HG02623 (cell line): ENCODE results near the gene VPREB1.
"Not testable (repeated sequence)": the region's sequence is repeated elsewhere in the genome, so short reads cannot be mapped to it uniquely, and the experiment has no call there.

ENCODE experiments used
- ATAC-seq: cut with Tn5 transposase; IDR thresholded peaks from one replicate; pipeline ENCODE4 v1.9.1; 2021; ENCODE audit warnings: moderate library complexity; ENCODE audit not compliant: unreplicated experiment

VPREB1 gene

DNA sequence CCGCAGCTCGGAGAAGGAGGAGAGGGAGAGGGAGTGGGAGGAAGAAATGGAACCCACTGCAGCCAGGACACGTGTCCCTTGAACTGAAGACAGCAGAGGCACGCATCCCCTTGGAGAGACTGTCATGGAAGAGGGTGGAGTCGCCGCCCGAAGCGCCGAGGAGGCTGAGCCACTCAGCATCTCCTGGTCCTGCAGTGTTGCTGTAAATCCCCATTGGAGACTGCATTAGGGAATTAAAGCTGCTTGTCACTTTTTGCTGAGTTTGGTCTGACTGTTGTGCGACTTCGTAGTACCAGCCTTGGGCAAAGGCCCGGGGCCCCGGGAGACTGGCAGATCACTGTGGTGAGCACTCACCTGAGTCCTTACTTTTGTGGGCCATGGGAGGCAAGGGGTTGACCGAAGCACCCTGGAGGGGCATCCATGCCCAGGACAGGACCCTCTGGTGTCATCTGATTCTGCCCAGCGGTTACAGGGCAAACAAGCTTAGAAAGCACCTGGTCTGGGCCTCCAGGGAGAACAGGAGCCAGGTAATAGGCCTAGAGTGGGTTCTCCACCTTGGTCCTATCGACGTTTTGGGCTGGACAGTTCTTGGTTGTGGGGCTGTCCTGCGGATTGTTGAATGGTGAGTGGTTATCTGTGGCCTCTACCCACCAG lies 797 bp downstream of the VPREB1 start:
- ATAC-seq, result no peak

DNA sequence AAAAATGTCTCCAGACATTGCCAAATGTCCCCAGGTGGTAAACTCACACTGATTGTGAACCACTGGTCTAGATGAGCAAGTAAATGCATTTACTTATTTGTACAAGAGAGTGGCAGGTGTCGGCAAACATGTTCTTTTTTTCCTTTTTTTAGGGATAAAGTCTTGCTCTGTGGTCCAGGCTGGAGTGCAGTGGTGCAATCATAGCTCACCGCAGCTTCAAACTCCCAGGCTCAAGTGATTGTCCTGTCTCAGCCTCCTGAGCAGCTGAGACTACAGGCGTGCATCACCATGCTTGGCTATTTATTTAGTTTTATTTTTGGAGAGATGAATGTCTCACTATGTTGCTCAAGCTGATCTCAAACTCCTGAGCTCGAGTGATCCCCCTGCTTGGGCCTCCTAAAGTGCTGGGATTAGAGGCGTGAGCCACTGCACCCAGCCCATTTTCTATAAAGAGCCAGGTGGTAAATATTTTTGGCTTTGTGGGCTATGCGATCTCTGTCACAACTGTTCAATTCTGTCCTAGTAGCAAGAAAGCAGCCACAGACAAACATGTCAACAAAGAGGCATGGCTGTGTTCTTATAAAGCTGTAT lies 1.4 kb downstream of the VPREB1 start:
- no peak for ATAC-seq

DNA sequence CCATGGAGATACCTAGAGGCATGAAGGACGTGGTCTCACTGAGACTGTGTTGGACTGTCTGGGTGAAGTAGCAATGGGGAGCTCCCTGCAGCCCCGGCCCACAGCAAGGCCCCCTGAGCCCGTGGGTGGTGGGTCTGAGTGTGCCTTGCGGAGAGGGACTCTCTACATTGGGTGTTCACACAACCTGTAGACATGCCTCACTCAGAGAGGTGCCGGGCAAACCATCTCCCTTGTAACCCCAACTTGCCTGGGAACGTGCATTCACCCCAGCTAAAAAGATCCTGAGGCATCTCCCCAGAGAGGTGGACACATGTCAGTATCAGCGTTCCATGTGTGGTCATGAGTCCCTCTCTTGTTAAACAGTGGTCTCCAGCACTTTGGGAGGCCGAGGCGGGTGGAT lies 2.1 kb downstream of the VPREB1 start:
- ATAC-seq, result no peak

DNA sequence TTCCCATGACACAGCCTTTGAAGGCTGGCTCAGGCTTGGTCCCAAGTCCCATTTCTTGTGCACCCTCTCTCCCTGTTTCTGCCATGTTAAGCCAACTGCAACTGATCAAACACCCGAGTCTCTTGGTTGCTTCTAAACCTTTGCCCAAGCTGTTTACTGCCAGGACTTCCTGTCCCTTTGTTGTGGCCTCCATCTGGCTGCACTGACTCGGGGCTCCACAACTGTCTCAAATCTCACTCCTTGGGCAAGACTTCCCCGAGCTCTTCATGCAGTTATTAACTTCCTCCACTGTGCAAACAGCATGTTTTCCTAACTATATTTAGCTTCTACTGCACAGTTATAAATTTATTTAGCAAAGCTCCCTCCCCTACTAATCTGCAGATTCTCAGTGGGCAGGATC lies 4.3 kb downstream of the VPREB1 start:
- no peak for ATAC-seq

DNA sequence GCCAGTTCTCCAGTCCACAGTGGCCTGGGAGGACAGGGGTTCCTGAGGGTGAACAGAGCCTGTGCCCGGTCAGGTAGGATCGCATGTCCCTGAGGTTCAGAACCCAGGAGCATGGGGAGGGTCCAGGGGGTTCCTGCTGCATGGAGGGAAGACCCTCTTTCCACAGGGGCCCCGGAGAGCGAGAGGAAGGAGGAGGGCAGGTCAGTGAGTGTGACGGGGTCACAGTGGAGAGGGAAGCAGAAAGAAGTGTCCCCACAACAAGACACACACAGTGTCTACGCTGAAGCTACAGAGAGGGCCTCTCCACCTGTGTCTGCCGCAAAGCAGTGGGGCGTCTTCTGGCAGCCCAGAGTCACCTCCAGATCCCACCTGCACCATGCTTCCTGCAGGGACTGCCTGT lies 6.1 kb downstream of the VPREB1 start:
- not testable (repeated sequence) for ATAC-seq

DNA sequence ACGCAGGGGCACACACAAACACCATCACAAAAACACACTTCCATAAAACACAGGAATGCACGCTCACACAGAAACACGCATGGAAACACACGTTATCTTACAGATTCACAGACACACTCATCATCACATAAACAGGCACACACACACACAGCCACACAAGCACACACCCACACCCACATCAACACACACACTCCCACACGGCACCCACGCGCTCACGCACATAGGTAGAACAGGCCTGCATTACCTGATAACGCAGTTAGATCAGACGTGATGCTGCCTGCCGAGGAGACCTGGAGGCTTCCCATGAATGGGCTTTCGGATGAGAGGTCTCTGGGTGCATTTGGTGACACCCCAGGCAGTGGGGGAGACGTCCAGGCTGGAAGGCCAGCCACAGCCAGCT lies 11.5 kb downstream of the VPREB1 start:
- ATAC-seq, result not testable (repeated sequence)

DNA sequence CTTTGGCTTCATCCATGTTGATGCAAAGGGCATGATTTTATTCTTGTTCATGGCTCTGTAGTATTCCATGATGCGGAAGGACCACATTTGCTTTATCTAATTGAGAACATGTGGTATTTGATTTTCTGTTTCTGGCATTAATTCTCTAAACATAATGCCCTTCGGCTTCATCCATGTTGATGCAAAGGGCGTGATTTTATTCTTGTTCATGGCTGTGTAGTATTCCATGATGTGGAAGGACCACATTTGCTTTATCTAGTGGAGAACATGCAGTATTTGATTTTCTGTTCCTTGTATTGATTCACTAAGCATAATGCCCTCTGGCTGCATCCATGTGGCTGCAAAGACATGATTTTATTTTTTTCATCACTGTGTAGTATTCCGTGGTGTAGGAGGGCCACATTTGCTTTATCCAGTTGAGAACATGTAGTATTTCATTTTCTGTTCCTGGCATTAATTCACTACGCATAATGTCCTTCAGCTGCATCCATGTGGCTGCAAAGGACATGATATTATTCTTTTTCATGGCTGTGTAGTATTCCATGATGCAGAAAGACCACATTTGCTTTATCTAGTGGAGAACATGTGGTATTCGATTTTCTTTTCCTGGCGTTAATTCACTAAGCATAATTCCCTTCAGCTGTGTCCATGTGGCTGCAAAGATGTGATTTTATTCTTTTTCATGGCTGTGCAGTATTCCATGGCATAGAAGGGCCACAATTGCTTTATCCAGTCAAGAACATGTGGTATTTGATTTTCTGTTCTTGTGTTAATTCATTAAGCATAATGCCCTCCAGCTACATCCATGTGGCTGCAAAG lies 14.2 kb downstream of the VPREB1 start:
- not testable (repeated sequence) for ATAC-seq

DNA sequence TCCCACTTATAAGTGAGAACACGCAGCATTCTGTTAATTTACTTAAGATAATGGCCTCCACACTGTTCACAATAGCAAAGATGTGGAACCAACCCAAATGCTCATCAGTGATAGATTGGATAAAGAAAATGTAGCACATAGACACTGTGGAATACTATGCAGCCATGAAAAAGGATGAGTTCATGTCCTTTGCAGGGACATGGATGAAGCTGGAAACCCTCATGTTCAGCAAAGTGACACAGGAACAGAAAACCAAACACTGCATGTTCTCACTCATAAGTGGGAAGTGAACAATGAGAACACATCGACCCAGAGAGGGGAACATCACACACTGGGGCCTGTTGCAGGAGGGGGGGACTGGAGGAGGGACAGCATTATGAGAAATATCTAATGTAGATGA lies 15.6 kb downstream of the VPREB1 start:
- ATAC-seq, result not testable (repeated sequence)

DNA sequence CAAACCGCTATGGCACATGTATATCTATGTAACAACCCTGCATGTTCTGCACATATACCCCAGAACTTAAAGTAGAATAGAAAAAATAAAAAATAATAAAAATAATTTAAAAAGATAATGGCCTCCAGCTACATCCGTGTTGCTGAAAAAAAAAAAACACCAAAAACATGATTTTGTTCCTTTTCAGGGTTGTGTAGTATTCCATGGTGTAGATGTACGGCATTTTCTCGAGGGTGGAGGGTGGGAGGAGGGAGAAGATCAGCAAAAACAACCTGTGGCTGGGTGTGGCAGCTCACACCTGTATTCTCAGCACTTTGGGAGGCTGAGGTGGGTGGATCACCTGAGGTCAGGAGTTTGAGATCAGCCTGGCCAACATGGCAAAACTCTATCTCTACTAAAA lies 16.0 kb downstream of the VPREB1 start:
- ATAC-seq, result not testable (repeated sequence)

DNA sequence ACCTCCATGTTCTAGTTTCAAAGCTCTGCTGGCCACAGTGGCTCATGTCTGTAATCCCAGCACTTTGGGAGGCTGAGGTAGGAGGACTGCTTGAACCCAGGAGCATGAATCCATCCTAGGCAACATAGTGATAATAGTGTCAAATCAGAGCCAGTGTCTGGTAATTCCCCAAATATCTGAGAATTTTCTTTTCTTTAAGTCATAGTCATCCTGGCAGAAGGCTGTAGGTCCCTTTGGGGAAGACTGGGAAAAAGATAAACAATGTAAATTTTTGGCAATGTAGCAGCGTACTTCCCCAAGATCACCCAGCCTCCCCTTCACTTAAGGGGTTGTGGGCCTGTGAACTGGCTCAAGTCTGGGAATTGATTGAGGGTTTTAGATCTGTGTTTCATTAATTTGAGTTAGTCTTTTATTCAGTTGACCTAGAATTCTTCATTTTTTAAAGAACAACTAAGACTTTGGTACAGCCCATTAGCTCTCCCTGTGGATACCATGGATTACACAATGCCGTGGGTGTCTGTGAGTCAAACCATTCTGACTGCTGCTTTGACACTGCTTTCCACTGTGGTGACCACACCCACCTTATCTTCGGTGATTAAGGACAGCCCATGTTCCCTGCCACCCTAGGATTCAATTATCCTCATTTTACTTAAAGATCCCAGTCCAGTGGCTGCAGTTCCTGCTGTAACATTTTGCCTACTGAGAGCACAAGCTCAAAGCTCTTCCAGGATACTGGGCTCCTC lies 17.9 kb downstream of the VPREB1 start:
- ATAC-seq, result not testable (repeated sequence)

DNA sequence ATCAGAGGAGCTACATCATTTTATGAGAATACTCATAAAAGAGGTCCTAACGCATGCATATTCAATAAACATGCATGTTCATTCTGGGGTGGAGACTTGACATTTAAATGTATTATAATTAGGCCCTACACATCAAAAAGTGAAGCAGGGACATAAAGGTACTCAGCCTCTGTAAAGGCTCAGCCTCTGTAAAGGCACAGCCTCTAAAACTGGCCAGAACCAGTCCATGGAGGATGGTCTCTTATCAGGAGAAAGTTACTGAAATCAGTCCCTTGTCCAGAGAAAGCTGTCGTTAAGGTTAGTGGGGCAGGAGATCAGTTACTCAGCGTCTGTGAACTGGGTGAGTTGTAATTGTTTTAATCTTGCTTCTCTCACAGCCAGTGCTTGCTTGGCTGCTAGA lies 19.2 kb downstream of the VPREB1 start:
- not testable (repeated sequence) for ATAC-seq

DNA sequence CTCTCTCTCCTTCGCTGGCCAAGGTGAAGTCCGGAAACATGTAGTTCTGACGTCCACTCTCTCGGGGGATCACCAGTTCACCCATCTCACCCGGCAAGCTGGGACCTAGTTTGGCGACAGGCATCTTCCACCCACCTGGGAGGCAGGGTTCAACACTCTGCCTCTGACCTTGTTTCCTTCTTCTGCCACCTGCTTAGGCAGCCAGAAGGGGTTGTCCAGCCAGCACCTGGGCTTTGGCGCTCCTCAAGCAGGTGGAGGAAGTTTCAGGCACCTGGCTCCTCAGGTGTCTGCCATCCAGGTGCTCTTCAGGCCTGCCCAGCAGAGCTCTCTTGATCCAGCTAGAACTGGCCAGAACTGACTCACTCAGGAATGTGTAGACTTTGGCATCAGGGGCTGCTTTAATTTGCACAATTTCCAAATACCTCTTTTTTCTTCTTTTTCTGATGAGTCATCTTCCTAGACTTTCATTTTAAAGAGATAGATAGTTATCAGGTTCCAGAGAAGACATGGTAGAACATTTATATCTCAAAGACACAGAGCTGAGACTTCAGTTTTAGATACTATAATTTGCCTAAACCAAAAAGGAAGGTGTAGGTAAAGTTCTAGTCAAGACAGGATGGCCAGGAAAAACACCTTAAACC lies 25.6 kb downstream of the VPREB1 start:
- not testable (repeated sequence) for ATAC-seq

DNA sequence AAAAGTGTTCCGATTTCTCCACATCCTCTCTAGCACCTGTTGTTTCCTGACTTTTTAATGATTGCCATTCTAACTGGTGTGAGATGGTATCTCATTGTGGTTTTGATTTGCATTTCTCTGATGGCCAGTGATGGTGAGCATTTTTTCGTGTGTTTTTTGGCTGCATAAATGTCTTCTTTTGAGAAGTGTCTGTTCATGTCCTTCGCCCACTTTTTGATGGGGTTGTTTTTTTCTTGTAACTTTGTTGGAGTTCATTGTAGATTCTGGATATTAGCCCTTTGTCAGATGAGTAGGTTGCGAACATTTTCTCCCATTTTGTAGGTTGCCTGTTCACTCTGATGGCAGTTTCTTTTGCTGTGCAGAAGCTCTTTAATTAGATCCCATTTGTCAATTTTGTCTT lies 32.8 kb downstream of the VPREB1 start:
- ATAC-seq, result not testable (repeated sequence)

DNA sequence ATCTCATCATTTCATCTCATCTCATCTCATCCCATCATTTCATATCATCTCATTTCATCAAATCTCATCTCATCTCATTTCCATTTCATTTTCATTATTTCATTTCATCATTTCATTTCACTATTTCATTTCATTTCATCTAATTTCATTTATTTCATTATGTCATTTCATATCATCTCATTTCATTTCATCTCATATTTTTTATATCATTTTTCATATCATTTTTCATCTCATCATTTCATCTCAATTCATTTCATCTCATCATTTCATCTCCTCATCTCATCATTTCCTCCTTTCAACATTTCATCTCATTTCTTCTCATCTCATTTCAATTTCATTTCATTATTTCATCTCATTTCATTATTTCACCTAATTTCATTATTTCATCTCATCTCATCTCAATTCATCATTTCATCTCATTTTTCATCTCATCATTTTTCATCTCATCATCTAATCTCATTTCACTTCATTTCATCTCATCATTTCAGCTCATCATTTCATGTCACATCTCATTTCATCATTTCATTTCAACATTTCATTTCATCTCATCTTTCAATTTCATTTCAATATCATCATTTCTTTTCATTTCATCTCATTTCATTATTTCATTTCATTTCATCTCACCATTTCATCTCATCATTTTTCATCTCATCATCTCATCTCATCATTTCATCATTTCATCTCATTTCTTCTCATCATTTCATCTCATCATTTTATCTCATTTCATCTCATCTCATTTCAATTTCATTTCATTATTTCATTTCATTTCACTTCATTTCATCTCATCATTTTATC lies 40.6 kb downstream of the VPREB1 start:
- ATAC-seq, result not testable (repeated sequence)

DNA sequence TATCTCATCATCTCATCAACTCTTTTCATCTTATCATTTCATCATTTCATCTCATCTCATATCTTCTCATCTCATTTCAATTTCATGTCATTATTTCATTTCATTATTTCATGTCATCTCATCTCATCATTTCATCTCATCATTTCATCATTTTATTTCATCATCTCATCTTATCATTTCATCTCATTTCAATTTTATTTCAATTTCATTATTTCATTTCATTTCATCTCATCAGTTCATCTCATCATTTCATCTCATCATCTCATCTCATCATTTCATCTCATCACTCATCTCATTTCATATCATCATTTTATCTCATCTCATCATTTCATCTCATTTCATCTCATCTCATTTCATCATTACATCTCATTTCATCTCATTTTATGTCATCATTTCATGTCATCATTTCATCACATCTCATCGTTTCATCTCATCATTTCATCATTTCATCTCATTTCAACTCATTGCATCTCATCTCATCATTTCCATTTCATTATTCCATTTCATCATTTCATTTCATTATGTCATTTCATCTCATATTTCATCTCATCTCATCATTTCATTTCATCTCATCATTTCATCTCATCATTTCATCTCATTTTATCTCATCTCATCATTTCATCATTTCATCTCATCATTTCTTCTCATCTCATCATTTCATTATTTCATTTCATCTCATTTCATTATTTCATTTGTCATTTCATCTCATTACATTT lies 42.0 kb downstream of the VPREB1 start:
- ATAC-seq, result not testable (repeated sequence)

DNA sequence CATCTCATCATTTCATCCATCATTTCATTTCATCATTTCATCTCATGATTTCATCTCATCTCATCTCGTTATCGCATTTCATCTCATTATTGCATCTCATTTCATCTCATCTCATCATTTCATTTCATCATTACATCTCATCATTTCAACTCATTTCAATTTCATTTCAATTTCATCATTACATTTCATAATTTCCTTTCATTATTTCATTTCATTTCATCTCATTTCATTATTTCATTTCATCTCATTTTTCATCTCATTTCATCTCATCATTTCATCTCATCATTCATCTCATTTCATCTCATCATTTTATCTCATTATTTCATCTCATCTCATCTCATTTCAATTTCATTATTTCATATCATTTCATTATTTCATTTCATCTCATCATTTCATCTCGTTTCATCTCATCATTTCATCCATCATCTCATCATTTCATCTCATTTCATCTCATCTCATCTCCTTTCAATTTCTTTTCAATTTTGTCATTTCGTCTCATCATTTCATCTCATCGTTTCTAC lies 42.6 kb downstream of the VPREB1 start:
- not testable (repeated sequence) for ATAC-seq

DNA sequence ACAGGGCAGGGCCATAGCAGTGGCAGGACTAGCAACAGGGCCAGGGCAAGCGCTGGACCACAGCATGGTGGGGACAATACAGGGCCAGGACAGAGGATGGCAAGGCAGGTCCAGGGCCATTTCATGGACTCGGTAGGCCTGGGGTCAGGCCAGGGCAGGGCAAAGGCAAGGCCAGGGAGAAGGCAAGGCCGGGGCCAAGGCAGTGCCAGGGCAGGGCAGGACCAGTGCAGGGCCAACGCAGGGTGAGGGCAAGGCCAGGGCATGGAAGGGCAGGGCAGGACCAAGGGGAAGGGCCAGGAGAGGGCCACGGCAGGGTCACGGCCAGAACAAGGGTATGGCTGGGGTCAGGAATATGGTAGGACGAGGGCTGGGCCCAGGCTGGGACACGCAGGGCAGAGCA lies 45.1 kb downstream of the VPREB1 start:
- not testable (repeated sequence) for ATAC-seq

DNA sequence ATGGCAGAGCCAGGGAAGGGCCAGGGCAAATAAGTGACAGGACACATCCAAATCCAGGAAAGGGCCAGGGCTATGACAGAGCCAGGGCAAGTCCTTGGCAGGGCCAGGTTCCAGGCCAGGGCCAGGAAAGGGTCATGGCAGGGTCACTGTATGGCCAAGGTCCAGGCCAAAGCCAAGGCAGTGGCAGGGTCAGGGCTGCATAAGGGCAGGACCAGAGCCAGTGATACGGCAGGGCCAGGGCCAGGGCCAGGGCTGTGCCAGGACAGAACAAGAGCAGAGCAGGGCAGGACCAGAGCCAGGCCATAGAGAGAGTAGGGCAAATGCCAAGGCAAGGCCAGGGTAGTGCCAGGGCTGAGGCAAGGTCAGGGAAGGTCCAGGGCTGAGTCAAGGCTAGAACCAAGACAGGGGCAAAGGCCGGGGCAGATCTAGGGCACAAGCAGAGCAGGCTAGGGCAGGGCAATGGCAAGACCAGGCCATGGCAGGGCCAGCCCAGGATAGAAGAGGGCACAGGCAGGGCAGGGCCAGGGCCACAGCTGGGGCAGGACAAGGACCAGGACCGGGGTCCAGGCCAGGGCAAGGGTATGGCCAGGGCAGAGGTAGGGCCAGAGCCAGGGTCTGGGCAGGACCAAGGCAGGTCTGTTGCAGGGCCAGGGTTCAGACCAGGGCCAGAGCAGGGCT lies 46.7 kb downstream of the VPREB1 start:
- ATAC-seq, result not testable (repeated sequence)

DNA sequence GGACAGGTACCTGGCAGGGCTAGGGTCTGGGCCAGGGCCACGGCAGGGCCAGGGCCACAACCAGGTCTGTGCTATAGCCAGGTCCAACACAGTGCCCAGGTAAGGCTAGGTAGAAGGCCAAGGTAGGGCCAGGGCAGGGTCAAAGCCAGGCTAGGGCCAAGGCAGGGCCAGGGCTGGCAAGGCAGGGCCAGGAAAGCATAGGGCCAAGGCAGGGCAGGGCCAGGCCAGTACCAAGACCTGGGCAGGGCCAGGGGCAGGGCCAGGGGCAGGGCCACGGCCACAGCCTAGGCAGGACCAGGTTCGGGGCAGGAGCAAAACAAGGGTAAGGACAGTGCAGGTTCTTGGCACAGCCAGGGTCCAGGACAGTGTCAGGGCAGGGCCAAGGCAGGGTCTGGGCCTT lies 48.1 kb downstream of the VPREB1 start:
- not testable (repeated sequence) for ATAC-seq
